Transverse colon (tissue), 4 donors: ENCODE results near the gene KRT27.
"Not testable (repeated sequence)": the region's sequence is repeated elsewhere in the genome, so short reads cannot be mapped to it uniquely, and the experiment has no call there.

Experiments used
- POLR2A ChIP-seq: fragments of 450-650 bp; IDR thresholded peaks from one replicate; pipeline ENCODE4 v1.6.1; 2016; ENCODE audit warnings: antibody characterized with exemption, mild to moderate bottlenecking, moderate library complexity
- POLR2AphosphoS5 ChIP-seq, 3 donors: sonication (generic); formaldehyde crosslinking; IDR thresholded peaks; one replicate each; pipeline ENCODE4 v1.6.1; 2016; ENCODE audit warnings: antibody characterized with exemption in 3 of 3
- TF ChIP-seq, protein P1 (sequence below), 5 experiments: fragments of 200-600 bp in 3 of 5; fragments of 450-650 bp in 2 of 5; sonication (generic) in 3 of 5; IDR thresholded peaks; 1 replicate in 2 of 5; 2 replicates in 3 of 5; pipeline ENCODE4 v1.5.1; 2016 to 2017; ENCODE audit warnings: antibody characterized with exemption in 5 of 5, inconsistent platforms in 3 of 5, mild to moderate bottlenecking in 2 of 5, moderate library complexity in 1 of 5

DNA sequence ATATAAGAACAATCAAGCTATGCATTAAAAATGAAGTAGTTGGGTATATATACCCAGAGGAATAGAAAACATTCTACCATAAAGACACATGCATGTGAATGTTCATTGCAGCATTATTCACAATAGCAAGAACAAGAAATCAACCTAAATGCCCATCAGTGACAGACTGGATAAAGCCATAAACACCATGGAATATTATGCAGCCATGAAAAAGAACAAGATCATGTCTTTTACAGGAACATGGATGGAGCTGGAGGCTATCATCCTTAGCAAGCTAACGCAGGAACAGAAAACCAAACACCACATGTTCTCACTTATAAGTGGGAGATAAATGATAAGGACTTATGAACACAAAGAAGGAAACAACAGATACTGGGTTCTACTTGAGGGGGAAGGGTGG, 33.7 kb downstream of the KRT27 start:
- TF ChIP-seq, protein P1, sequence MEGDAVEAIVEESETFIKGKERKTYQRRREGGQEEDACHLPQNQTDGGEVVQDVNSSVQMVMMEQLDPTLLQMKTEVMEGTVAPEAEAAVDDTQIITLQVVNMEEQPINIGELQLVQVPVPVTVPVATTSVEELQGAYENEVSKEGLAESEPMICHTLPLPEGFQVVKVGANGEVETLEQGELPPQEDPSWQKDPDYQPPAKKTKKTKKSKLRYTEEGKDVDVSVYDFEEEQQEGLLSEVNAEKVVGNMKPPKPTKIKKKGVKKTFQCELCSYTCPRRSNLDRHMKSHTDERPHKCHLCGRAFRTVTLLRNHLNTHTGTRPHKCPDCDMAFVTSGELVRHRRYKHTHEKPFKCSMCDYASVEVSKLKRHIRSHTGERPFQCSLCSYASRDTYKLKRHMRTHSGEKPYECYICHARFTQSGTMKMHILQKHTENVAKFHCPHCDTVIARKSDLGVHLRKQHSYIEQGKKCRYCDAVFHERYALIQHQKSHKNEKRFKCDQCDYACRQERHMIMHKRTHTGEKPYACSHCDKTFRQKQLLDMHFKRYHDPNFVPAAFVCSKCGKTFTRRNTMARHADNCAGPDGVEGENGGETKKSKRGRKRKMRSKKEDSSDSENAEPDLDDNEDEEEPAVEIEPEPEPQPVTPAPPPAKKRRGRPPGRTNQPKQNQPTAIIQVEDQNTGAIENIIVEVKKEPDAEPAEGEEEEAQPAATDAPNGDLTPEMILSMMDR (IDR thresholded peaks at IDR 0.05), result not testable (repeated sequence)
- TF ChIP-seq POLR2AphosphoS5 (IDR thresholded peaks at IDR 0.05); POLR2A: not testable (repeated sequence)
